HG03280 (cell line): ENCODE data around the gene PATJ.
"Not testable (repeated sequence)": the region's sequence is repeated elsewhere in the genome, so short reads cannot be mapped to it uniquely, and the experiment has no call there.

Experiments
- ATAC-seq: cut with Tn5 transposase; IDR thresholded peaks from one replicate; pipeline ENCODE4 v1.9.1; 2021; ENCODE audit warnings: mild to moderate bottlenecking, moderate library complexity; ENCODE audit not compliant: unreplicated experiment

Gene PATJ

DNA sequence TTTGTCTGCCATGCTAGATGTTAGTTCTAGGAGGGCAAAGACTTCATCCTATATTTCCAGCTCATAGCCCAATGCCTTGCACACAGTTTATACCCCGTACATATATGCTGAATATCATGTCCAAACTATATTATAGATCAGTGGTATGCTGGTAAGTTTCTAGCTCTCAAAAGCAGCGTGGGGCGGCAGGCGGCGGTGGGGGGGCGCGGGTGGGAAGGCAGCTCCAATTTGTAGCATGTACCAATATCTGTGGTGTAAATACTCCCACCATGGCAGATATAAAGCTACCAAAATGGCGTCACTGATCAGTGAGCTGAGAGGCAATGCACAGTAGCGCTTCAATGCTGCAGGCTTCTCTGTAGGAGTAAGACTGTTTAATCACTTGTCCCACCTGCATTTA is 77.1 kb downstream of the PATJ start:
- no peak for ATAC-seq

DNA sequence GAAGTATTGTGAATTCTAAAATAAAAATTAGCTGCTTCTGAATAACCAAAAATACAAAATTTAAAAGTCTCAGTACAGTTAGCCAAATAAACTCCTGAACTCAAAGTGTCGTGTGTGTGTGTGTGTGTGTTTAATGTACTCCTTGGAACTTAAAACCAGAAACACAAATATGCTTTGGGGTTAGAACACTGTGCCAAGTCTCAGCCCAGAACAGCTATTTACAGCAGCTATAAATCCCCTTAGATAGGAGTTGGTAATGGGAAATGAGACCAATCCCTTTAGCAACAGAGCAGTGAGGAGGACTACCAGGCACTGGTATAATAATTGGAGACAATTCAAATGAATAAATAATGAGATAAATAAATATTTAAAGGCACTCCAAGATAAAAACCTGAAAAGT is 83.1 kb downstream of the PATJ start:
- ATAC-seq = no peak

DNA sequence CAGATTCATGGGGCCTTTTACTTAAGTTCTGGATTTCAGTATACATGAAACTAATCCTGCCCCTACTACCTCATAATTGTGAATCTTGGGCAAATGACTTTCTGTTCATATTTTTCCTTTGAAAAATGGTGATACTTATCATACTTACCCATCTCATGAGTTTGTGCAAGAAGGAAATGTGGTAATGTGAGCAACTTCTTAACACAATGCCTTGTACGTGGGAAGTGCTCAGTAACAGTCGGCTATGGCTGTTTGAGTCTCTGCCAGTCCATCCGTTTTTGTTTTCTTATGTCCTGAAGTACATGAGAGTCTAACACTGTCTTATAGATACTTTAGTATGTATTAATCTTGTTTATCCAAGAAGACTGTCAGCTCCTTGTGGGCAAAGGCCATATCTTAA is 86.5 kb downstream of the PATJ start:
- ATAC-seq = no peak

DNA sequence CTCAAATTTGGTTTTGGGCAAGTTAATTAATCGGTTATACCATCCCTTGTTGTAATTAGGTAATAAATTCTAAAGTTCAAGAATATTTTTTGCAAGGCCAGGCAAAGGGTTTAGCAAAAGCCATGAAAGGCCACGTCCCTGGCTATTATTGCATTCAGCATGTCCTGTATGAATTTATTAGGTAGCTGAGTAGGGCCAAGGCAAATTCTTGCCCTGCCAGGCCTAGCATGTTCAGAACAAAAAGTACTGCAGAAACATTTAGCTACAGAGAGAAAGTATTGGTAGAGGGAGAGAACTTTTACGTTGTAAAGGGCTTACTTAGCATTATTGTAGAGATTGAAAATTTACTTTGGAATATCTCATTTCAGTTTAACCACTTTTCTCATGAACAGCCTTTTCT is 94.4 kb downstream of the PATJ start:
- no peak for ATAC-seq

DNA sequence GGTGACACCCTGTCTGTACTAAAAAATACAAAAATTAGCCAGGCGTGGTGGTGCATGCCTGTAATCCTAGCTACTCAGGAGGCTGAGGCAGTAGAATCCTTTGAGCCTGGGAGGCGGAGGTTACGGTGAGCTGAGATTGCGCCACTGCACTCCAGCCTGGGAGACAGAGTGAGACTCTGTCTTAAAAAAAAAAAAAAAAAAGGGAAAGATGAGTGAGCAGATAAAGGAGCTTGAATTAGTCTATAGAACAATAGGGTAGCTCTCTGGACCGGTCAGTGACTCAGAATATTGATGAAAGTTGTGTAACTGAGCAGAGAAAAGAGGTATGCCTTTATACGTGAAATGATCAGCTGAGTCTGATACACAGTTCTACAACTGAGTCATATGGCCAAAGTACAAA is 95.3 kb downstream of the PATJ start:
- not testable (repeated sequence) for ATAC-seq

DNA sequence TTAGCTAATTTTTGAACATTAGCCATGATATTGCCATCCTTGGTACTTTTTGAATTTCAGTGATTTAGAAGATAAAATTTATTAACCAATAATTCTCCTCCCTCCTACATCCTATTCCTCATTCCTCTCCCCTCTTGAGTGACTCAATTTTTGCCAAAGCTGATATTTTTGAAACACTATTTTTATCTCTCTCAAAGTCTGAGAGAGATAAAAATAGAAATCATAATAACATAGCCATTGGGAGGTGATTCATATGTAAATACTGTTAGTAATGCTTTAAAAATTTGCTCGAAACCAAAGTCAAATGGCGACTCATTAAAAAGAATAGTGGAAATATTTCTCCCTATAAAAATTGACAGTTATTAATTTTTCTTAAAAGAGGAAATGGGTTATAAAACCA is 97.4 kb downstream of the PATJ start:
- no peak for ATAC-seq

DNA sequence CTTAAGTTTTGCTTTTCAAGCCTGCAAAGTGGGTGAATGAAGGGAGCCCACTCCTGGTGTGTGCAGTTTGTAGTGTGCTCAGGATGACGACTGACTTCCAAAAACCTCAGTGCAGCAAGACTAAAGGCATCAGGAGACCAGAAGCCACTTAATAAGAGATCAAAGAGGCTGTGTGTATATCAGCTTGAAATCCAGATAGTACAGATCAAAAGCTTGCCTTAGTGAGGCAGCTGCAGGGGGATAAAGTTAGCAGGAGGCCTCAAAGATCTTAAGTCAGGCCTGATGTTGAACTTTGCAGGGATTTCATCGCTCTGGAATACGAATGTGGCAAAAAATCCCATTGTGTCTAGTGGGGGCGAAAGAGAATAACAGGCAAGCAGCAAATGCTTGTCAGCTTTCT is 99.8 kb downstream of the PATJ start:
- no peak for ATAC-seq

DNA sequence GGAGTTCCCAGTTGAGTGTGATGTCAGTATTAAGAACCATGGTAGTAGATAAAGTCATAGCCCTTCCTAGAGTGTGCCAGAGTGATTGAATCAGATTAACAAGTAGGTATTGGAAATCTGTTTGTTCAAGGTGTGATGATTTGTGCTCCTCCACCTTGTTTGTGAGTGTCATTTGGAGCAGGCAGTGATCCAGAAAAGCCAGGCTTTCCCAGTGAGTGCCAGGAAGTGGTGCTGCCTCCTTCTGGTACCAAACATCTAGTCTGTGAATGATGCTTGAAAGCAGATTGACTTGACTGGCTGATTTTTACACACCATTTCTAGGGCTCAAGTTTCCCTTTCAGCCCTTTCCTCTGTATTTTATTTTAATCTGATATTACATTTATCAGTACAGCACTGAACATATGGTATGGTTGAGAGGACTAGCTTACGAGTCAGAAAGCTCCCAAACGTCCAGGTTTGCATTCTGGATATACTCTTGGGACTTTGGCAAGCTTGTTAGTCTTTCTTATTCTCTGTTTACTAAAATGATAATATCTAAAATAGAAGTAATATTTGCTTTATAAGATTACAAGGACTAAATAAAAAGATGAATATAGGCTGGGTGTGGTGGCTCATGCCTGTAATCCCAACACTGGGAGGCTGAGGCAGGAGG is 100.7 kb downstream of the PATJ start:
- ATAC-seq = no peak

DNA sequence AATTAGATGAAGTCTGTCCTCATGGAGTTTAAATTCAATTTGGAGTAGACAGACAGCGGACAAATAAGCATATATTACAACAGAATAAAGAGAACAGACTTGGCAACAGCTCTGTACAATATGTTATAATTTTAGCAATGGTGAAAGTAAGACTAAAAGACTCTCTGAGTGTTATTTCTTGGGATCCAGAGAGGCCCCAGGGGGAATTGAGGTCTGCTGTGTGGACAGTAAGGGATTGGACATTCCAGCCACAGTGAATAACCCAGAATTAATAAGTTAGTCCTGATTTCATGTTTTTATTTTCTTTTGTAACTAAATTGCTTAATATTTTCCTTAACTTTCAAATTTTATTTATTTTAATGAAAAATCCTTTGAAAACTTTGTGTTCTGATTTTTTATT is 101.7 kb downstream of the PATJ start:
- ATAC-seq = no peak

DNA sequence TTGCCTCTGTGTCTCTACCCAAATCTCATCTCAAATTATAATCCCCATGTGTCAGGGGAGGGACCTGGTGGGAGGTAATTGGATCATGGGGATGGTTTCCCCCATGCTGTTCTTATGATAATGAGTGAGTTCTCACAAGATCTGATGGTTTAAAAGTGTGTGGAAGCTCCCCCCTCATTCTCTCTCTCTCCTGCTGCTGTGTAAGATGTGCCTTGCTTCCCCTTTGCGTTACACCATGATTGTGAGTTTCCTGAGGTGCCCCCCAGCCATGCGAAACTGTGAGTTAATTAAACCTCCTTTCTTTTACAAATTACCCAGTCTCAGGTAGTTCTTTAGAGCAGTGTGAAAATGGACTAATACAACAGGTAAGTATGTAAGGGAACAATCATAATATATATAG is 102.4 kb downstream of the PATJ start:
- not testable (repeated sequence) for ATAC-seq

DNA sequence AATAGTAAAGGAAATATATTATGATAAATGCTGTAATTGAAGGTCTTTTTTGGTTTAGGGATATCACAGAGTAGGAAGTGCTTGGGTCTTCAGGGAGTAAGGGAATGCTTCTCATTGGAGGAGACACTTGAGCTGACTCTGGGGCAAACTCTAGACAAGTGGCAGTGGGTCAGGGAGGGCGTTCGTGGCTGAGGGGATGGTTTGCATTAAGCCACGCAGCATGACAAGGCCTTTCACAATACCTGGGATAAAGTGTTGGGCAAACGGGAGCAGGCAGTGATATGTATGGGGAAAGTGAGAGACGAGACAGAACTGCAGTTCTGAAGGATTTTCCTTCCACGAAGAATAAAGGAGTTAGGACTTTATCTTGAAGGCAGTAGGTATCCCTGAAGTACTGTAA is 109.0 kb downstream of the PATJ start:
- ATAC-seq = no peak

DNA sequence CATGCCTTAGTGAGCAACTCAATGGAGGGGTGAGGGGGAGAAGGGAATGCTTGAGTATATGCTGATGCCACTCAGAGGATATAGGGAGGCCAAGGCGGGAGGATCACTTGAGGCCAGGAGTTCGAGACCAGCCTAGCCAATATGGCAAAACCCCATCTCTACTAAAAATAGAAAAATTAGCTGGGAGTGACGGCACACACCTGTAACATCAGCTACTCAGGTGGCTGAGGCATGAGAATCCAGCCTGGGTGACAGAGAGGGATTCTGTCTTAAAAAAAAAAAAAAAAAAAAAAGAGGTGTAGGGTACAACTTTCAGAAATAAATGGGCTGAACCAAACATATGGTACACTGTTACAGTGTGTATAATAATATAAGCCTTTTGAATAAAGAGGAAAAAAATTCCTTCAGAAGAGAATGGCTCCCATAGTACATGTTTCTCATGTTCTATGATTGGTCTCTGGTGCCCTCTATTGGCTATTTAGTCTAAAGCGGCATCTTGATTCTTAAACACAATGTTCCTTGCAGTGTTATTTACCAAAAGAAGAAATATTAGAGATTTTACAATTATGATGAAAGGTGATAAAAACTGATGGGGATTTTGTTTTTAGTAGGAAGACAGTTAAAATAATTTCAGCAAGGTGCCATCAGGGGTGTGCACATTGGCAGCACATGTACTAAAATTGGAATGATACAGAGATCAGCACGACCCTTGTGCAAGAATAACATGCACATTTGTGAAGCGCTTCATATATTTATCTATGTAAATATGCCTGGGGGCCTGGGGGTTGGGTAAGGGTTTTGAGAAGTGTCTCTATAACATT is 109.8 kb downstream of the PATJ start:
- no peak for ATAC-seq

DNA sequence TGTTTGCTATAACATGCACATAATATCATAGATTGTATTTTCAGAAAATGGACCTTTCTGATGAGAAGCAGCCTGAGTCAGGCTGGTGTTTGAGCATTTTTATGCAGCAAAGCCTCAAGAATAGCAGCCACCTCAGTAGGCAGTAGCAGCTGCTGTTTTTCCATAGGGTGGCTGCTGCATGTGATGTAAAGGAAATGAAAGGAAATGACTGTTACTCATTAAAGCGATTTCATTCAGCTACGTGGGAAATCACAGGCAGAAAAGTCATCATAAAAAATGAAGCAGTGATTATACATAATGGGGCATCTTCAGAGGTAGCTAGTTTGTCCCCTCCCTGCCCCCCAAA is 110.4 kb downstream of the PATJ start:
- ATAC-seq = no peak

DNA sequence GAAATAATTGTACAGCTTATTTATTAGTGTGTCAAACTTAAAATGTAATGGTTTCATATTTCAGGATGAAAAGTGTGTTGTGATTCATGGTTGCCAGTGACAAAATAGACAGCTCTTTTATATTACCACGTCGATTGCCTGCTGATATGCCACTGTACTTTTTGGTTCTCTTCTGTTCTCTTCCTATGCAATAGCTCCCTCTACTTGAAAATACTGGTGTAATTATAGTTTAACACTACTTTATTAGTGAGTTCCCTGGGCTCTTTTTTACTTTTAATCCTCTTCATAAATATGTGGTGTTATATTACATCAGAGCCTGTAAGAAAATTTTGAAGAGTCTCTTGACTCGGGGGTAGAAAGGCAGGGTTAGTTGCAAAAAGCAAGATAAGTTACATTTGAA is 111.3 kb downstream of the PATJ start:
- no peak for ATAC-seq

DNA sequence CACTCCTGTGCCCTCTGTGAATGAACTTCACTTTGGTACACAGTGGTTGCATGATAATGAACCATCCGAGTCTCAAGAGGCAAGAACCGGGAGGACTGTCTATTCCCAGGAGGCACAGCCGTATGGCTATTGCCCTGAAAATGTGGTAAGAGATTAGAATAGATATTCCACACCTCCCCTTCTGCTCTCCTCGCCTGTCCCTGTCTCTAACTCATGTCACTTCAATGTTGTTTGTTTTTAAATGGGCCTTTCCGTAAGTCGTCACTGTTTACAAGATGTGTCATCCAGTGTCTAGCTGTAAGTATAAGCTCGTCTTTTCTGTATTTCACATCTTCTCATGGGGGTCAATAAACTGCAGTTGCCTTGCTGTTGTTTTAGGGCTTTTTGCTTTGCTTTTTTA is 122.2 kb downstream of the PATJ start:
- no peak for ATAC-seq

DNA sequence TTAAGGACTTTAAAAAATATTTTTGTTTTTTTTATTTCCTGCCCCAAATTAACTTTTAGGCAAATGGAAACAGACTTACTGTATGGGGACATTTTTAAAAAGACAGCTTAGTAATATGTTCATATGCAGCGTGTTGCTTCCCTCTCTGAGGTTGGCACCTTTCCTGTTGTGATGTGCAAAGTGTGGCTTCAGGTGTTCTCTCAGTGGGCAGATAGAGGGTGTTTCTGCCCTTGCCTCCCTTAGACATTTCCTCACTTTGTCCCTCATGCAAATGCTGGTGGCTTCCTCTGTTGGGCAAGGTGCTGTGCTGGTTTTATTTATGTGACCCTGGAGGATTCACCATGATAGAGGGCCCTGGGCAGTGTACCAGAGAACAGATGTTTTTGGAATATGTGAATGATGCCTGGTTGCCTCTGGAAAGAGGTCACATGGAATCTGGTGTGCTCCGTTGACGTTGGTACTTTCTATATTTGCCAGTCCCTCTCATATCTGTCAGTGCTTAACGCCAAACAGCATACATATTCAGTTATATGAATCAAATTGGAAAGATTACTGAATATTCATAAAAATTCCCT is 123.5 kb downstream of the PATJ start:
- ATAC-seq = no peak

DNA sequence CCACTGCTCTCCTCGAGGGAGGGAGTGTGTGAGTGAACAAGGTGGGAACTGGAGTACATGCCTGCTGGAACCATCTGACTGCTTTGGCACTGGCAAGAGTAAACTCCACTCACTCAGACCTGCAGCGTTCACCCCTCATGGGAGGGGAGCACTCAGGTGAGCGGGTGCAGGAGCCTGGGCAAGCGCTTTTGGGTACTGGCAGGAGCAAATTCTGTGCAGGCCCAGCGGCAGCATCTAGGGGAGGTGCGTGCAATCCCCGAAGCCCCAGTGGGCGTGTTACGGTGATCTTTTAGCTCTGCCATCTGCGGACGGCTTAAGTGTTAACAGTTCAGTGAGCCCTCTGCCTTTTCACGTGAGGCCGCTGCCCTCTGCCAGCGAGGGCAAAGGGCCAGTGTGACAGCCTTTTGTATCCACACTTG is 127.4 kb downstream of the PATJ start:
- ATAC-seq = no peak

DNA sequence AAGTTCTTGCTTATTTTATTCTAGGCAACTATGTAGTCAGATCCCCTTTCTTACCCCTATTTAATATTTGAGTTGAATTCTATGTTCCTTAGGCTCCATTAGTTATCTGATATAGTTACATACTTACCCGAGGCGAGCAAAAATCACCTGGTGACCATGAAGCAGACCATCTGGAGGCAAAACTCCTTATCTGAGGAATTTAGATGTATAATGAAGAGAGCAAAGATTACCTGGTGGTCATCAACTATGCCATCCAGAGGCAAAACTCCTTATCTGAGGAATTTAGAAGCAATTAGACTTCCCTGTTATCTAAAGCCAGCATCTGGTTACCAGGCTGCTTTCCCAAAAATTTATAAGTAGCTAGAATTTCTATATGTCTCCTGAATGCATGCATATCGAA is 129.9 kb downstream of the PATJ start:
- ATAC-seq = no peak

DNA sequence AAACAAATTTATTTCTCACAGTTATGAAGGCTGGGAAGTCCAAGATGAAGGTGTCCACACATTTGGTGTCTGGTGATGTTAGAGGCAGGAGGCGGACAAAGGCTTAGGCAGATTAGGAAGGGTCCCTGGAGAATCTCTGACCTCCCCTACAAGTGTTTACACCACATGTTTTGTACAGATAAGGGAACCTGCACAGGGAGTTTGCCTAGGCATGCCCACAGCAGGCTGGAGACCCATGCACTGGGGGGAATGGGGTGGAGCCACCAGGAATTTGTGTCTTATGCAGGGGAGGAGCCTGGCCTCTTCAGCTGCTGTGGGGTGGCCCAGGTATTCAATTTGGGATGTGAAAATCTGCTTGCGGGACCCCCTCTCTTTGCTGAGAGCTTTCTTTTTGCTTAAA is 131.3 kb downstream of the PATJ start:
- ATAC-seq = no peak

DNA sequence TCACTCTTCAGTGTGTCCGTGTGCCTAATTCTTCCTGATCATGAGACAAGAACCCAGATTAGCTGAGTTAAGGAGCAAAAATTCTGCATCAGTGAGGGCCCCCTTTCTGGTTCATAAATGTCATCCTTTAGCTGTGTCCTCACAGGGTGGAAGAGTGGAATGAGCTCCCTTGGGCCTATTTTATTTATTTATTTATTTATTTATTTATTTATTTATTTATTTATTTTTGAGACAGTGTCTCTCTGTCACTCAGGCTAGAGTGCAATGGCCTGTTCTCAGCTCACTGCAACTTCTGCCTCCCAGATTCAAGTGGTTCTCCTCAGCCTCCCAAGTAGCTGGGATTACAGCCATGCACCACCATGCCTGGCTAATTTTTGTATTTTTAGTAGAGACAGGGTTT is 131.7 kb downstream of the PATJ start:
- ATAC-seq = no peak

DNA sequence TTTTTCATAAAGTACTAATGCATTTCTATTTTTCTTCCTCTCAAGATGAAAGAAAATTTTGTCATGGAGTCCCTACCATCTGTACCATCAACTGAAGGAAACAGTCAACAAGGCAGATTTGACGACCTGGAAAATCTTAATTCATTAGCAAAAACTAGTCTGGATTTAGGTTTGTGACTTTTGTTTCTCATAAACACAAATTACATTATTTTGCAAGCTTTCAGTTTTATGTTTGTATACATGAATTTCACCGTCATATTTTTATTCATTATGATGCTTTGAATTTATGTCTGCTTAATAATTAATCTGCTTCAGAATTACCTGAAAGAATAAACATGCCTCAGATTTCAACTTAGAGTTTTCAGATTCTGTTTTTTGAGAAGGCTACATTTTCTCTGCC is 132.9 kb downstream of the PATJ start:
- ATAC-seq = no peak

DNA sequence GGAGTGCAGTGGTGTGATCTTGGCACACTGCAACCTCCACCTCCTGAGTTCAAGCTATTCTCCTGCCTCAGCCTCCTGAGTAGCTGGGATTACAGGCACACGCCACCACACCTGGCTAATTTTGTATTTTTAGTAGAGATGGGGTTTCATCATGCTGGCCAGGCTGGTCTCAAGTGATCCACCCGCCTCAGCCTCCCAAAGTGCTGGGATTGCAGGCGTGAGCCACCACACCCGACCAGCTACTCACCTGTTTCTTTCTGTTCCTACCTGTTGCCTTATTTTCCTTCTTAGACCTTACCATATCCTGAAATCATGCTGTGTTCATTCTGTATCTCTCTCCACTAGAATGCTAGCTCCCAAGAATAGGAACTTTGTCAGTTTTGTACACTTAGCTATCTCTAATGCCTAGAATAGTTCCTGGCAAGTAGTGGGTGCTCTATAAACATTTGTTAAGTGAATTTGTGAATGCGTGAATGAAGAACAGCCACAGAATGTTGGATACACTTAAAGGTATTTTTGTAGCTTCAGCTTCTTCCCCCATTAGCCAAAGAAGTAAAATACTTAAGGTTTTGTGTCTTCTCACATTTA is 137.7 kb downstream of the PATJ start:
- not testable (repeated sequence) for ATAC-seq
